Activated naive CD4-positive, alpha-beta T cell treated with anti-CD3 and anti-CD28 coated beads, Interleukin-2, amount 50 U/mL, for 24 hours (primary cell): ENCODE measurements around the gene BST2.

Source experiments
- H3K27ac Mint-ChIP-seq: one replicate; pipeline ENCODE4 v1.8.0; 2021; ENCODE audit warnings: mild to moderate bottlenecking, mixed read lengths
- H3K27me3 Mint-ChIP-seq: one replicate; pipeline ENCODE4 v1.8.0; 2021; ENCODE audit warnings: mixed read lengths
- H3K36me3 Mint-ChIP-seq: one replicate; pipeline ENCODE4 v1.8.0; 2021; ENCODE audit warnings: mixed read lengths
- H3K4me1 Mint-ChIP-seq: one replicate; pipeline ENCODE4 v1.8.0; 2021; ENCODE audit warnings: mixed read lengths
- H3K4me3 Mint-ChIP-seq: one replicate; pipeline ENCODE4 v1.8.0; 2021; ENCODE audit warnings: mild to moderate bottlenecking, mixed read lengths
- H3K9me3 Mint-ChIP-seq: one replicate; pipeline ENCODE4 v1.8.0; 2021; ENCODE audit warnings: mixed read lengths

Gene BST2

GRCh38 chr19:17405250-17406045 is at the start of gene BST2:
BST2 (minus strand) TSS chr19:17405630; CDS start chr19:17405575, 55 bp downstream.
- Mint-ChIP-seq H3K27me3 (no peaks in the 10 kb centered on the region), H3K36me3 (no peaks in the 10 kb centered on the region), H3K4me1 (peaks cover 24% of the 10 kb centered on the region), H3K27ac (peak within 1 kb of the TSS; percentile 94), H3K4me3 (peak within 1 kb of the TSS; percentile 89), H3K9me3 (no peaks in the 10 kb centered on the region)

GRCh38 chr19:17454576-17455071 is 49.2 kb upstream of the BST2 start:
- no peak overlapping the region for H3K27ac Mint-ChIP-seq
- H3K4me3 Mint-ChIP-seq: no peak overlapping the region
- peaks cover 26% of the 10 kb centered on the region for H3K27me3 Mint-ChIP-seq
- peaks cover 24% of the 10 kb centered on the region for H3K4me1 Mint-ChIP-seq
- H3K36me3 Mint-ChIP-seq: peaks cover 2% of the 10 kb centered on the region
- no peaks in the 10 kb centered on the region for H3K9me3 Mint-ChIP-seq

- H3K9me3 Mint-ChIP-seq: no peaks in the 10 kb centered on the region
- H3K4me1 Mint-ChIP-seq: peaks cover 24% of the 10 kb centered on the region
- peaks cover 20% of the 10 kb centered on the region for H3K27me3 Mint-ChIP-seq
- no peak overlapping the region for H3K4me3 Mint-ChIP-seq
- peaks cover 2% of the 10 kb centered on the region for H3K36me3 Mint-ChIP-seq
- H3K27ac Mint-ChIP-seq: no peak overlapping the region
Observed at GRCh38 chr19:17451820-17452219, 46.4 kb upstream of the BST2 start.

GRCh38 chr19:17450264-17451075 is 45.0 kb upstream of the BST2 start:
- Mint-ChIP-seq H3K9me3 (no peaks in the 10 kb centered on the region), H3K4me1 (peaks cover 24% of the 10 kb centered on the region), H3K36me3 (peaks cover 2% of the 10 kb centered on the region), H3K27me3 (peaks cover 14% of the 10 kb centered on the region), H3K4me3 (peak overlapping the region; percentile 79), H3K27ac (peak overlapping the region; percentile 61)

GRCh38 chr19:17448131-17448967 is 42.9 kb upstream of the BST2 start, which contains the start of gene TMEM221:
TMEM221 (minus strand) TSS chr19:17448668; CDS start chr19:17448462, 206 bp downstream.
- Mint-ChIP-seq H3K27ac (no peak within 1 kb of the TSS), H3K4me3 (peak within 1 kb of the TSS; percentile 64), H3K27me3 (peaks cover 6% of the 10 kb centered on the region), H3K4me1 (peaks cover 20% of the 10 kb centered on the region), H3K9me3 (no peaks in the 10 kb centered on the region), H3K36me3 (peaks cover under 1% of the 10 kb centered on the region)

- Mint-ChIP-seq H3K9me3 (no peaks in the 10 kb centered on the region), H3K27ac (no peak overlapping the region), H3K36me3 (no peaks in the 10 kb centered on the region), H3K4me3 (peak overlapping the region; percentile 64), H3K27me3 (peaks cover 5% of the 10 kb centered on the region), H3K4me1 (peaks cover 18% of the 10 kb centered on the region)
Observed at GRCh38 chr19:17447704-17448130, 42.3 kb upstream of the BST2 start.

- Mint-ChIP-seq H3K36me3 (no peaks in the 10 kb centered on the region), H3K27ac (no peak overlapping the region), H3K4me1 (peaks cover 9% of the 10 kb centered on the region), H3K4me3 (no peak overlapping the region), H3K27me3 (peaks cover 5% of the 10 kb centered on the region), H3K9me3 (no peaks in the 10 kb centered on the region)
Observed at GRCh38 chr19:17445526-17446165, 40.2 kb upstream of the BST2 start.

GRCh38 chr19:17441241-17442021 is 36.0 kb upstream of the BST2 start:
- Mint-ChIP-seq H3K27me3 (no peaks in the 10 kb centered on the region), H3K4me1 (no peaks in the 10 kb centered on the region), H3K36me3 (no peaks in the 10 kb centered on the region), H3K4me3 (no peak overlapping the region), H3K9me3 (no peaks in the 10 kb centered on the region), H3K27ac (peak overlapping the region; percentile 14)

- Mint-ChIP-seq H3K9me3 (no peaks in the 10 kb centered on the region), H3K27ac (no peak overlapping the region), H3K4me3 (no peak overlapping the region), H3K27me3 (no peaks in the 10 kb centered on the region), H3K4me1 (no peaks in the 10 kb centered on the region), H3K36me3 (no peaks in the 10 kb centered on the region)
Observed at GRCh38 chr19:17436874-17437267, 31.4 kb upstream of the BST2 start.

- no peak overlapping the region for H3K4me3 Mint-ChIP-seq
- H3K4me1 Mint-ChIP-seq: no peaks in the 10 kb centered on the region
- H3K27me3 Mint-ChIP-seq: no peaks in the 10 kb centered on the region
- H3K9me3 Mint-ChIP-seq: no peaks in the 10 kb centered on the region
- H3K36me3 Mint-ChIP-seq: no peaks in the 10 kb centered on the region
- no peak overlapping the region for H3K27ac Mint-ChIP-seq
Observed at GRCh38 chr19:17436094-17436873, 30.9 kb upstream of the BST2 start.

- Mint-ChIP-seq H3K9me3 (no peaks in the 10 kb centered on the region), H3K4me3 (no peak overlapping the region), H3K27ac (no peak overlapping the region), H3K27me3 (no peaks in the 10 kb centered on the region), H3K4me1 (no peaks in the 10 kb centered on the region), H3K36me3 (no peaks in the 10 kb centered on the region)
Observed at GRCh38 chr19:17435218-17435617, 29.8 kb upstream of the BST2 start.

- Mint-ChIP-seq H3K4me1 (no peaks in the 10 kb centered on the region), H3K36me3 (no peaks in the 10 kb centered on the region), H3K27ac (no peak overlapping the region), H3K4me3 (no peak overlapping the region), H3K9me3 (no peaks in the 10 kb centered on the region), H3K27me3 (no peaks in the 10 kb centered on the region)
Observed at GRCh38 chr19:17431417-17431816, 26.0 kb upstream of the BST2 start.

- no peaks in the 10 kb centered on the region for H3K4me1 Mint-ChIP-seq
- no peaks in the 10 kb centered on the region for H3K9me3 Mint-ChIP-seq
- no peak overlapping the region for H3K4me3 Mint-ChIP-seq
- no peaks in the 10 kb centered on the region for H3K27me3 Mint-ChIP-seq
- H3K36me3 Mint-ChIP-seq: no peaks in the 10 kb centered on the region
- no peak overlapping the region for H3K27ac Mint-ChIP-seq
Observed at GRCh38 chr19:17429641-17430113, 24.2 kb upstream of the BST2 start.
